ENCODE data around the gene GATA5.

DNA sequence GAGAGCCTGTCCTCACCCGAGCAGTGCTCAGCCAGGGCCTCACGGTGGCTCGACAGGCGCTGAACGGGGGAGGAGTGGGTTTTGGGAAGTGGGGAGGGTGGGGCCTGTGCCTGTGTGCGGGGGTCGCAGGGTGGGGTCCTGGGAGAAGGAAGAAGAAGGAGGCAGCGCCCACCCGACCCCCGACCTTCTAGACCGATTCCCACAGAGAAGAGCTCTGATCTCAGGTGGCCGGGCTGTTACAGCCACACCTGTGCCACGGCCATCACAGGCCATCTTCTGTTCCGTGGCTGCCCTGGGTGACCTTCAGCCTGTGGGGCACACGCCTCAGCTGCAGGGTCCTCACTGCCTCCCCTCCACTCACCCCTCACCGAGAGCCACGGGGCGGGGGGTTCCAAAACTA, 41.4 kb upstream of the GATA5 start:
- no peak for TF ChIP-seq GATA2 (IDR thresholded peaks at IDR 0.05; ENCODE audit: low read depth, low read length)
- TF ChIP-seq GATA3 (IDR thresholded peaks at IDR 0.05; ENCODE audit: low read depth, low read length) = no peak

Data from SH-SY5Y (cell line).